ENCODE data around the gene CNIH3.

The CNIH3 gene

GRCh38 chr1:224591326-224591725 lies 24.8 kb upstream of the CNIH3 start:
- no peaks in the 10 kb centered on the region for H3K27me3 ChIP-seq
- H3K9me3 ChIP-seq: no peaks in the 10 kb centered on the region
- H3K4me3 ChIP-seq (ENCODE audit: low read depth in 1 of 2, low read length in 1 of 2): no peak overlapping the region
- H3K36me3 ChIP-seq: no peaks in the 10 kb centered on the region
- no peak for TF ChIP-seq CTCF (IDR thresholded peaks at IDR 0.05)
- H3K4me1 ChIP-seq (ENCODE audit: control insufficient read depth in 1 of 2, insufficient read depth in 1 of 2, low read depth in 1 of 2, low read length in 1 of 2): no peaks in the 10 kb centered on the region
- H3K27ac ChIP-seq: no peak overlapping the region

DNA sequence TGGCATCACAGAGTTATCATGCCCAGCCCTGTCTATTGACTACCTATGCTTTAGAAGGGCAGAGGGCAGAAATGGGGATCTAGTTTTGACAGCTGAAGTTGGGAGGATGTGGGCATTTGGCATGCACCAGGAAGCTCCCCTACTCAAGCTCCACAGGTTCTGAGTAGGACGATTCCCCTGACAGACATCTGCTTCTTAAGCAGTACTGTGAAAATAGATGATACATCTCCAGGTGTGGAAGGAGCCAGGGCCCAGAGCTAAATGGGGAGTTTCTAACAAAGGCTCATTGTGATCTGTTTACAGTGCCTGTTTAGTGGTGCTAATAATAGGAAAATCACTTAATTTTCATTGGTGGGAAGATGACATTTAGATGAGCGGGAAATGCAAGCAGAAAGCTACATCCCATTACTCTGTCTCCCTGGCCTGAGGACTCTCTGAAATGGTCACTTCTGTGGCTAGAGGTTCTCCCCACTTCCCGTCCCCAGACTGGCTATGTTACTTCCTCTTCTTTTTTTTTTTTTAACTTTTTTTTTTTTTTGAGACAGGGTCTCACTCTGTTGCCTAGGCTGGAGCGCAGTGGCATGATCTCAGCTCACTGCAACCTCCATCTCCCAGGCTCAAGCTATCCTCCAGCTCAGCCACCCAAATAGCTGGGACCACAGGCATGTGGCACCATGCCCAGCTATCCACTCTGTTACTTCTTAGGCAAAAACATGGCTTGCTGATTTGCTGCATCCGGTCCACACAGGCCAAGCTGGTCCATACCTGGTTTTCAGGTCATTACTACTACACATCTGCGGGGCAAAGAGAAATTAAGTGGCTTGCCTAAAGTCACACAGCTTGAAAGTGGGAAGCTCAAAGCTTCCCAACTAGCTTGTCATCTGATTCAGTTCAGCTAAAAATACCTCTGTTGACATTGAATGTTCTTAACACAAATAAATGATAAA lies 23.2 kb upstream of the CNIH3 start:
- Histone ChIP-seq H3K27ac (no peak overlapping the region), H3K9me3 (no peaks in the 10 kb centered on the region), H3K27me3 (no peaks in the 10 kb centered on the region), H3K4me1 (ENCODE audit: control insufficient read depth in 1 of 2, insufficient read depth in 1 of 2, low read depth in 1 of 2, low read length in 1 of 2) (no peaks in the 10 kb centered on the region), H3K36me3 (no peaks in the 10 kb centered on the region), H3K4me3 (ENCODE audit: low read depth in 1 of 2, low read length in 1 of 2) (no peak overlapping the region)
- no peak for TF ChIP-seq CTCF (IDR thresholded peaks at IDR 0.05)

- Histone ChIP-seq H3K4me1 (ENCODE audit: control insufficient read depth in 1 of 2, insufficient read depth in 1 of 2, low read depth in 1 of 2, low read length in 1 of 2) (no peaks in the 10 kb centered on the region), H3K27ac (no peak overlapping the region), H3K9me3 (no peaks in the 10 kb centered on the region), H3K27me3 (no peaks in the 10 kb centered on the region), H3K36me3 (no peaks in the 10 kb centered on the region), H3K4me3 (ENCODE audit: low read depth in 1 of 2, low read length in 1 of 2) (no peak overlapping the region)
- no peak for TF ChIP-seq CTCF (IDR thresholded peaks at IDR 0.05)
Observed at GRCh38 chr1:224594360-224594759, 21.8 kb upstream of the CNIH3 start.

DNA sequence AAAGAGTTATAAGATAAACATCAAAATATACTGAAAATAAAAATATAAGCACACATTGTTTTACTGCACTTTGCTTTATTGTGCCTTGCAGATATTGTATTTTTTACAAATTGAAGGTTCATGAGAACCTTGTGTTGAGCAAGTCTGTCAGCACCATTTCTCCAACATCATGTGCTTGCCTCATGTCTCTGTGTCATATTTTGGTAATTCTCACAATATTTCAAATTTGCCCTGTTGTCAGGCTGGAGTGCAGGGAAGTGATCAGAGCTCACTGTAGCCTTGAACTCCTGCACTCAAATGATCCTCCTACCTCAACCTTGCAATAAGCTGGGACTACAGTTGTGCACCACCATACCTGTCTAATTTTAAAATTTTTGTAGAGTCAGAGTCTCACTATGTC lies 21.3 kb upstream of the CNIH3 start:
- no peak for TF ChIP-seq CTCF (IDR thresholded peaks at IDR 0.05)
- H3K36me3 ChIP-seq: no peaks in the 10 kb centered on the region
- no peak overlapping the region for H3K4me3 ChIP-seq (ENCODE audit: low read depth in 1 of 2, low read length in 1 of 2)
- H3K27ac ChIP-seq: no peak overlapping the region
- H3K4me1 ChIP-seq (ENCODE audit: control insufficient read depth in 1 of 2, insufficient read depth in 1 of 2, low read depth in 1 of 2, low read length in 1 of 2): no peaks in the 10 kb centered on the region
- no peaks in the 10 kb centered on the region for H3K9me3 ChIP-seq
- H3K27me3 ChIP-seq: no peaks in the 10 kb centered on the region

DNA sequence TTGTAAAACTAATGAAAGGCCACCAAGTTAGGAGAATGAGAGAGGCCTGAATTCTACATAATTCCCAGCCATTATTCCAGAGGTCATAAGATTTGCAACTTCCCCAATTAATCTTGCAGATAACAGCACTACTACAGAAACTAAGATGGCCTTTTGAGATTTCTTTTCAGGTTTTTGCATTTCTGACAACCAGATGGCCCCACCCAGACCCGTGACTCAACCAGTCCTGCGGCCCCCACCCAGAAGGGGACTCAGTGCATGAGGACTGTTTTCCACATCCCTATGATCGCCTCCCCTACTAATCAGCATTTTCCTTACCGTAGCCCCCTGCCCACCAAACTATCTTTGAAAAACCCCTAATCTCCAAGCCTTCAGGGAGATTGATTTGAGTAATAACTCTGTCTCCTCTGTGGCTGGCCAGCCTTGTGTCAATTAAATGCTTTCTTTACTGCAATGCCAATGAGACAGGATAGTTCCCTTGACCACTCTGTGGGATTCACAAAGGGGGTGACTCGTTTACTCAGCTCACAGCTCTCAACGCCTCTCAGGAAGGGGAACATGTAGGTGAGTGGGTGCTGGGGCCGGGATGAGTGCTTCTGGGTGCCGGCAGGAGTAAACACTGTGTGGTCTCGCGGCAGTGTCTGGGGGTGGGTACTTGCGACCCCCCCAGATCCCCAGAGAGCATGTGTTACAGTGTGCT lies 10.5 kb upstream of the CNIH3 start:
- H3K36me3 ChIP-seq: no peaks in the 10 kb centered on the region
- H3K9me3 ChIP-seq: no peaks in the 10 kb centered on the region
- no peaks in the 10 kb centered on the region for H3K27me3 ChIP-seq
- H3K27ac ChIP-seq: no peak overlapping the region
- TF ChIP-seq CTCF (IDR thresholded peaks at IDR 0.05): no peak
- no peak overlapping the region for H3K4me3 ChIP-seq (ENCODE audit: low read depth in 1 of 2, low read length in 1 of 2)
- H3K4me1 ChIP-seq (ENCODE audit: control insufficient read depth in 1 of 2, insufficient read depth in 1 of 2, low read depth in 1 of 2, low read length in 1 of 2): no peaks in the 10 kb centered on the region

Measured in neutrophil (primary cell).